Epithelial cell of prostate (primary cell): Measurements from ENCODE around the gene SH2D2A.

Source experiments
- DNase-seq: peaks from one replicate; pipeline ENCODE4 v3.0.0-alpha.2; 2011; ENCODE audit warnings: low read depth, low spot score
- H3K27ac ChIP-seq: fragments of 450-650 bp; 2 replicates; pipeline ENCODE4 v1.5.1; 2017; ENCODE audit warnings: mild to moderate bottlenecking

SH2D2A gene

GRCh38 chr1:156828400-156829124 lies 11.9 kb upstream of the SH2D2A start:
- no peak overlapping the region for H3K27ac ChIP-seq
- DNase-seq: no peak

DNA sequence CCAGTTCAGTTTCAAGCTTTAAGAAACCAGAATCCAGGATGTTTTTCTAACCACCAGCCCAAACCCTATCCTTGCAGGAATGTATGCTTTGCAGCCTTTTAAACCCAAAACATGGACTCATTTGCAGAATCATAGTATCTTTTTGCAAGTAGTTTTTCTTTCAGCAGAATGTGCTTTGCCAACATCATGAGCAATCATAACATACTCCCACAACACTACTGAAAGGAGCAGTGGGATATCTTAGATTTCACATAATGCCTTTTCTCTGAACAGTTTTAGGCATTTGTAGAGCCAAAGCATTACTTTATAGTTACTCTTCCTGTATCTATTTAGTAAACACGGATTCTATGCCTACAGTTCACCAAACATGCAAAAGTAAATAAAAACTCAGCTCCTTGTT lies 10.0 kb upstream of the SH2D2A start:
- no peak overlapping the region for H3K27ac ChIP-seq
- DNase-seq: no peak

DNA sequence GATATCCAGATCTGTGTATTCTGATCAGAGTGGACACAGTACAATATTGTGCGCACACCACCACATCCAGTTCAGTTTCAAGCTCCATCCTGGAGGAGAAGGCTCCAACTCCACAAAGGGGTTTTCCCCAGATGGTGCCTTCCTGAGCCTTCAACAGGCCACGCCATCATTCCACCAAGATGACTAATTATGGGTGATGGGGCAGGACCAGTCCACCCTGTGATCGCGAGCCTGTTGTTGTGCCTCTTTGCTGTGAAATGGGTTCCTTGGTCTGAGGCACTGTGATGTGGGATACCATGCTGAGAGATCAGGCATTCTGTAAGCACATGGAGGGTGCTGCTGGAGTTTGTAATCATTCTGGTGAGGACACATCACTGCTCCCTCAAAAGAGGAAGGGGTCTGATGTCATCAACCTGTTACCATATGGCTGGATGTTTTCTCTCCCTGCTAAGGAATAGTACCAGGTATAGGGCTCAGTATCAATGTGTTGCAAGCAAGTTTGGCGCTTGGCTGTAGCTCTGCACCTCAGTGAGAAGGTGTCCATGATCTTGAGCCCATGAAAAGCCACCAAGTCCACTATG lies 6.7 kb upstream of the SH2D2A start:
- no peak overlapping the region for H3K27ac ChIP-seq
- no peak for DNase-seq

GRCh38 chr1:156822680-156823079 lies 6.0 kb upstream of the SH2D2A start:
- no peak overlapping the region for H3K27ac ChIP-seq
- no peak for DNase-seq

- H3K27ac ChIP-seq: no peak overlapping the region
- no peak for DNase-seq
Observed at GRCh38 chr1:156821801-156822200, 5.2 kb upstream of the SH2D2A start.

GRCh38 chr1:156815961-156816422 lies 656 bp downstream of the SH2D2A start:
- H3K27ac ChIP-seq: peak overlapping the region; percentile 55
- DNase-seq: no peak

GRCh38 chr1:156815307-156815826 lies 1.3 kb downstream of the SH2D2A start:
- no peak for DNase-seq
- peak overlapping the region; percentile 55 for H3K27ac ChIP-seq

DNA sequence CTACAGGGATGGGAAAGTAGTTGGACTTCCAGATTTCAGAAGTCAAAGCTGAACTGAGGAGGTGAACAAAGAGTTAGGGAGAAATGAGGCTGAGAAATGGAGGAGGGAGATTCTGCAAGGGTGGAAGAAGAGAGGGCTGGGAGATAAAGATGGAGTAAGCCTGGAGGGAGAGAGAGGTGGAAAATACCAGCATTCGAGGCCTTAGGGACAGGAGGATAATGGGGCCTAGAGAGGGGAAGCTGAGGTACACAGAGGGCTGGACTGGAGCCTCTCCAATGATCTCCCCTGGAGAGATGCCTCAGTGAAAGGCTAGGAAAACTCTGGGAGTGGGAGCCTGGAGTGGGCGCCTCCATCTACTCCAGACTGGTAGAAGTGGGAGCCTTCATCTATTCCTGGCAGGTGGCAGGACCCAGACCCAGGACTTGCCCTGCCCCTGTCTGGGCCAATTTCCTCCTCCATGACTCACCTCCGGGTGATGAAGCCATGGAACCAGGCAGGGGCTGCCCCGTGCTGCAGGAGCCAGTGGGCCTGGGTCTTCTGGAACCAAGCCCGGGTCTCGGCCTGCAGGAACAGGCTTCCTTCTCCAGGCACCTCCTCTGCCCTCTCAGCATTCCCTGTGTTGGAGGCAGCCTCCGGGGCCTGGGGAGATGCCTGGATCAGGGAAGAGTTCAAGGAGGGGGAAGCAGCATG lies 1.9 kb downstream of the SH2D2A start:
- peak overlapping the region; percentile 55 for H3K27ac ChIP-seq
- no peak for DNase-seq

- H3K27ac ChIP-seq: peak overlapping the region; percentile 55
- DNase-seq: no peak
Observed at GRCh38 chr1:156813750-156814570, 2.7 kb downstream of the SH2D2A start.

- no peak overlapping the region for H3K27ac ChIP-seq
- DNase-seq: no peak
Observed at GRCh38 chr1:156813298-156813697, 3.4 kb downstream of the SH2D2A start.

DNA sequence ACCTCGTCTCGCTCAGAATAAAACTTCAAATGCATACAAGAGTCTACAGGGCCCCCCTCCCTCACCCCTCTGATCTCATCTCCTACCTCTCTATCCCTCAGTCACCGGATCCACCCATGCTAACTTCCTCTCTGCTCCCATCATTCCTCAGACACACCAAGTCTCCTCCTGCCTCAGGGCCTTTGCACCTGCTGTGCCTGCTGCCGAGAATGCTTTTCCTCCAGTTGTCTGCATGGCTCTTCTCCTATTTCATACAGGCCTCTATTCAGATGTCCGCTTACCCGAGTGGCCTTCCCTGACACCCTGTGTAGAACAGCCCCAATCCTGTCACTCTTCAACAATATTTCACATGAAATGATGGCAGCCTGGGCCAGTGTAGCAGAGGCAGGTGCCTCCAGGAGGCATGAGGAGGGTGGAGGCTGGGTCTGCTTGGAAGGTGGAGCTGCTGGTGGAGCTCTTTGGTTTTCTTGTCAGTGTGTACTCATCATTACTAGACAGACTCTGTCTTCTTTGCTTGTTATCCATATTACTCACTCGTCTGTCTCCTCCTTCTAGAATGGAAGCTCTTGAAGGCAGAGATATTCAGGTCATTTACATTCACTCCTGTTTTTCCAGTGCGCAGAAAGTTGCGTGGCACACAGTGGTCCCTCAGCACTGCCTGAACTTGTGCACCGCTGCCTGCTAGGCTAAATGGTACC lies 4.2 kb downstream of the SH2D2A start:
- H3K27ac ChIP-seq: no peak overlapping the region
- no peak for DNase-seq

DNA sequence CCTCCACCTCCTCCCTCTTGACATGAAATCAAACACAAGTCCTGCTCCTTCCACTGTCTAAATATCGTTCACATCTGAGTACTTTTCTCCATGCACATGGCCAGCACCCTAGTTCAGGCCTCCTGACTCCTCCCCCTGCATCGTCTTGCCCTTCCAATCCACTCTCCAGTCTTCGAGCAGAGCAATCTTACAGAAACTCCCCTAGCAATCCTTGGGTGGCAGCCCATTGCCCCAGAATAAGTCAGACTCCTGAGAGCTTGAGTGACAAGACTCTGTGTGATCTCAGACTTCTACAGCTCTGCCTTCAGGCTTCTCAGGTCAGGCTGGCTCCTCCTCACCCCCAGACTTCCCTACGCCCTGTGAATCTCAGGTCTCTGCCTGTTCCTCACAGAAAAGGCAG lies 5.5 kb downstream of the SH2D2A start:
- no peak overlapping the region for H3K27ac ChIP-seq
- DNase-seq: no peak

DNA sequence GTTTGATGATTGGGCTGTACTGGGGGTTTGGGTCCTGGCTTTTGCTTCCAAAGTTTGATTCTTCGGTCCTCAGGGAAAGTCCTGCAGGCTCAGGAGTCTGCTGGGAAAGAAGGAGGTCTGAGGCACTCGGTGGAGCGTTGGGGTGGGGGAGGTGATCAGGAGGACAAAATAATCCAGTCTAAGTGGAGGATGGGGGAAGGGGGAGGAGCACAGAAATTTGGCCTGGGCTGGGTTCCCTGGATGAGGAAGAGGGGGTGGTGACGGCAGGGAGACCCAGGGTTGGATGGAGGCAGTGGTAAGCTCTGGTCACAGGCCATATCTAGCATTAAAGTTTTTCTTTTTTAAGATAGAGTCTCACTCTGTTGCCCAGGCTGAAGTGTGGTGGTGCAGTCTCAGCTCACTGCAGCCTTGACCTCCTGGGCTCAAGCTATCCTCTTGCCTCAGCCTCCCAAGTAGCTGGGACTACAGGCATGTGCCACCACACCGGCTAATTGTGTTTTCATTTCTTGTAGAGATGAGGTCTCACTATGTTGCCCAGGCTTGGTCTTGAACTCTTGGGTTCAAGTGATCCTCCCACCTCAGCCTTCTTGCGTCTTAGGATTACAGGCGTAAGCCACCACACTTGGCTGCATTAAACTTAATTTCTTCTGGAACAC lies 6.8 kb downstream of the SH2D2A start:
- no peak overlapping the region for H3K27ac ChIP-seq
- no peak for DNase-seq

GRCh38 chr1:156809281-156809680 lies 7.4 kb downstream of the SH2D2A start:
- DNase-seq: no peak
- H3K27ac ChIP-seq: no peak overlapping the region

- no peak for DNase-seq
- no peak overlapping the region for H3K27ac ChIP-seq
Observed at GRCh38 chr1:156808186-156809030, 8.2 kb downstream of the SH2D2A start.

DNA sequence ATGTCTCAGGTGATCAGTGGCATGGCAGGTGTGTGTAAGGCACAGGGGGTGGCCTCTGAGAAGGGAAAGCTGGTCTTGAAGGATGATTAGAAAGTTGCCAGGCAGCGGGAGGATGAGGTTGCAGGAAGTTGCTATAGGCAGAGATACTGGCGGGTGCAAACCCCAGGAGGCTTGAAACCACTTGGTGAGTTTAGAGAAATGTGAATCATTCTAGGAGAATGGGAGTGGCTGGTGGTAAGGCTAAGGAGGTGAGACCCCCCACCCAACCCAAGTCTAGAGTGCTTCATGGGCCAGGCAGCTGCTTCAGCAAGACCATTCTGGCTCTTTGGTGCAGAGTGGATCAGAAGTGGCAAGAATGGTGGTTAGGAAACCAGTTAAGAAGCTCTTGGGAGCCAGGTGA lies 9.0 kb downstream of the SH2D2A start:
- DNase-seq: no peak
- no peak overlapping the region for H3K27ac ChIP-seq

DNA sequence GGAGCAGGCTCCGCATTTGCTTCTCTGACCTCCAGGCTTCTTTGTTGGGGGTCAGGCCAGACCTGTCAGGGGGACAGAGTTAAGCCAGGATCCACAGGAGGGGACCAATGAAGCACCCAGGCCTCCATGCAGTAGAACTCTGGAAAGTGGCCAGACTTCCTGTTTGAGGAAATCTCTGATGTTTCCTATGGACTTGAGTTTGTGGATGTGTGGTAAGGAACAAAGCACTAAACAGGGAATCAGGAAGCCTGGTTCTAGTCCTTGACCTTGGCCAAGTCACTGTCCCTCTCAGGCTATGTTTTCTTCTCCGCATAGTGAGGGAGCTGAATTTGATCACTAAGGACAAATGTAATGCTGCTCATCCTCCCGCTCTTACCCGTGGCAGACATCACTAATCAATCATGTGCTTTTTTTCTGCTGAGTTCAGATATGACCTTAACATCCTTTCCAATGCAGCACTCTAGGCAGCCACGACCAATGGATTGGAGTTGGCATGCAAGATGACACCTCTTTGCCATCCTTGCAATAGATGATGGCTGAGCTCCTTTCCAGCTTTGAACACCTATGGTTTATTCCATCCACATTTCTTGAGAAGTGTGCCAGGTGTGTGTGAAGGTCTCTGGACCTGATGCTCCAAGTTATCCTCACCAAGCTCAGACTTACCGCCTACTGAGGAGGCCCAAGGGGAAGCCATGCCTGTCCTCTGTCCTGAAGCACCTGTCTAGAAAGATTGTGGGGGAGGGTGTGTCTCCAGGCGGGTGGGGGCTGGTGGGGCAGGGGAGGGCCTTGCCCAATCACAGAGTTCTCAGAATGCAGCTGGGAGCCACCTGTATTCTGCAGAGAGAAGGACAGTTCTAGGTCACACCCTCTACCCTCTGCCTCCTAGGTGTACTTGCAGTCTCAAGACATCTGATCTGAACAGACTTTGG lies 9.9 kb downstream of the SH2D2A start:
- DNase-seq: no peak

More for the DNA sequence above, 9.9 kb downstream of the SH2D2A start:
- no peak overlapping the region for H3K27ac ChIP-seq
